Measurements from ENCODE around the gene NEDD4L. TPM values are rescaled to one million over a fixed set of nuclear protein-coding genes. Genes with fewer than 3 reads are reported as not detected.

The NEDD4L gene
- total and polyA plus RNA-seq, 5 donors from 2014 or later = 4.4 to 19.6 (median 7.8) TPM

- Histone ChIP-seq H3K27ac (ENCODE audit: insufficient read depth, low read length, poor library complexity, severe bottlenecking) (no peak overlapping the region), H3K36me3 (ENCODE audit: control insufficient read depth, insufficient read depth, low read length) (no peaks in the 10 kb centered on the region), H3K4me1 (ENCODE audit: control insufficient read depth, insufficient read depth, low read length, poor library complexity, severe bottlenecking) (peaks cover 40% of the 10 kb centered on the region), H3K27me3 (ENCODE audit: control insufficient read depth, insufficient read depth, low read length) (no peaks in the 10 kb centered on the region), H3K4me3 (ENCODE audit: low read depth, low read length) (no peak overlapping the region), H3K9me3 (ENCODE audit: control insufficient read depth in 2 of 2, low read length in 2 of 2) (no peaks in the 10 kb centered on the region)
- peak overlapping the region in 1 of 3 donors; percentile 90 for H3K27ac Mint-ChIP-seq
- H3K4me3 Mint-ChIP-seq = no peak overlapping the region
- peaks cover 12 to 59% (median 27%) of the 10 kb centered on the region in 4 donors for H3K4me1 Mint-ChIP-seq
- H3K36me3 Mint-ChIP-seq = peaks cover 3% of the 10 kb centered on the region
- no peaks in the 10 kb centered on the region for H3K27me3 Mint-ChIP-seq
- DNase-seq = no peak
- ATAC-seq (ENCODE audit: low read depth in 2 of 2) = no peak
- peaks cover 0 to 1% (median 0%) of the 10 kb centered on the region in 7 donors for H3K9me3 Mint-ChIP-seq
These were observed 270.3 kb downstream of the NEDD4L start for GRCh38 chr18:58314284-58314683.

GRCh38 chr18:58315041-58315440, 271.0 kb downstream of the NEDD4L start:
- H3K4me3 ChIP-seq (ENCODE audit: low read depth, low read length) = no peak overlapping the region
- ATAC-seq (ENCODE audit: low read depth in 2 of 2) (no peak), DNase-seq (no peak)
- no peaks in the 10 kb centered on the region for H3K36me3 ChIP-seq (ENCODE audit: control insufficient read depth, insufficient read depth, low read length)
- Mint-ChIP-seq H3K9me3 (no peaks in the 10 kb centered on the region), H3K27me3 (no peaks in the 10 kb centered on the region), H3K4me1 (peaks cover 10 to 52% (median 22%) of the 10 kb centered on the region in 4 donors), H3K27ac (no peak overlapping the region), H3K4me3 (no peak overlapping the region), H3K36me3 (peaks cover 3% of the 10 kb centered on the region)
- no peak overlapping the region for H3K27ac ChIP-seq (ENCODE audit: insufficient read depth, low read length, poor library complexity, severe bottlenecking)
- H3K27me3 ChIP-seq (ENCODE audit: control insufficient read depth, insufficient read depth, low read length) = no peaks in the 10 kb centered on the region
- H3K4me1 ChIP-seq (ENCODE audit: control insufficient read depth, insufficient read depth, low read length, poor library complexity, severe bottlenecking) = peaks cover 32% of the 10 kb centered on the region
- no peaks in the 10 kb centered on the region for H3K9me3 ChIP-seq (ENCODE audit: control insufficient read depth in 2 of 2, low read length in 2 of 2)

GRCh38 chr18:58315739-58316215, 271.8 kb downstream of the NEDD4L start:
- Mint-ChIP-seq H3K9me3 (no peaks in the 10 kb centered on the region), H3K4me3 (peak overlapping the region in 2 of 4 donors; percentile 10 to 28), H3K27me3 (no peaks in the 10 kb centered on the region), H3K27ac (peak overlapping the region; percentile 27 to 95 (median 43)), H3K4me1 (peaks cover 6 to 44% (median 15%) of the 10 kb centered on the region in 4 donors), H3K36me3 (peaks cover 3% of the 10 kb centered on the region)
- Histone ChIP-seq H3K9me3 (ENCODE audit: control insufficient read depth in 2 of 2, low read length in 2 of 2) (no peaks in the 10 kb centered on the region), H3K27ac (ENCODE audit: insufficient read depth, low read length, poor library complexity, severe bottlenecking) (no peak overlapping the region), H3K27me3 (ENCODE audit: control insufficient read depth, insufficient read depth, low read length) (no peaks in the 10 kb centered on the region), H3K4me1 (ENCODE audit: control insufficient read depth, insufficient read depth, low read length, poor library complexity, severe bottlenecking) (peaks cover 25% of the 10 kb centered on the region), H3K4me3 (ENCODE audit: low read depth, low read length) (no peak overlapping the region), H3K36me3 (ENCODE audit: control insufficient read depth, insufficient read depth, low read length) (no peaks in the 10 kb centered on the region)
- peak in 1 of 2 donors; percentile 39 for ATAC-seq (ENCODE audit: low read depth in 2 of 2)
- DNase-seq = peak in 1 of 3 donors; percentile 44

- no peak overlapping the region for H3K4me3 ChIP-seq (ENCODE audit: low read depth, low read length)
- no peak overlapping the region for H3K27ac ChIP-seq (ENCODE audit: insufficient read depth, low read length, poor library complexity, severe bottlenecking)
- peaks cover 16% of the 10 kb centered on the region for H3K4me1 ChIP-seq (ENCODE audit: control insufficient read depth, insufficient read depth, low read length, poor library complexity, severe bottlenecking)
- peak in 1 of 3 donors; percentile 41 for DNase-seq
- no peaks in the 10 kb centered on the region for H3K9me3 ChIP-seq (ENCODE audit: control insufficient read depth in 2 of 2, low read length in 2 of 2)
- Mint-ChIP-seq H3K9me3 (no peaks in the 10 kb centered on the region), H3K36me3 (peaks cover 3% of the 10 kb centered on the region), H3K27me3 (no peaks in the 10 kb centered on the region), H3K27ac (peak overlapping the region; percentile 20 to 65 (median 43)), H3K4me1 (peaks cover 0 to 44% (median 8%) of the 10 kb centered on the region in 4 donors), H3K4me3 (no peak overlapping the region)
- no peaks in the 10 kb centered on the region for H3K36me3 ChIP-seq (ENCODE audit: control insufficient read depth, insufficient read depth, low read length)
- no peaks in the 10 kb centered on the region for H3K27me3 ChIP-seq (ENCODE audit: control insufficient read depth, insufficient read depth, low read length)
- ATAC-seq (ENCODE audit: low read depth in 2 of 2) = no peak
These were observed 272.6 kb downstream of the NEDD4L start for GRCh38 chr18:58316396-58317342.

GRCh38 chr18:58319719-58320118, 275.7 kb downstream of the NEDD4L start:
- Histone ChIP-seq H3K4me3 (ENCODE audit: low read depth, low read length) (no peak overlapping the region), H3K27ac (ENCODE audit: insufficient read depth, low read length, poor library complexity, severe bottlenecking) (no peak overlapping the region), H3K36me3 (ENCODE audit: control insufficient read depth, insufficient read depth, low read length) (no peaks in the 10 kb centered on the region), H3K9me3 (ENCODE audit: control insufficient read depth in 2 of 2, low read length in 2 of 2) (no peaks in the 10 kb centered on the region), H3K4me1 (ENCODE audit: control insufficient read depth, insufficient read depth, low read length, poor library complexity, severe bottlenecking) (peaks cover 11% of the 10 kb centered on the region), H3K27me3 (ENCODE audit: control insufficient read depth, insufficient read depth, low read length) (no peaks in the 10 kb centered on the region)
- DNase-seq (no peak), ATAC-seq (ENCODE audit: low read depth in 2 of 2) (no peak)
- H3K36me3 Mint-ChIP-seq = peaks cover 3% of the 10 kb centered on the region
- no peaks in the 10 kb centered on the region for H3K9me3 Mint-ChIP-seq
- peak overlapping the region in 1 of 3 donors; percentile 32 for H3K27ac Mint-ChIP-seq
- peaks cover 5 to 32% (median 6%) of the 10 kb centered on the region in 4 donors for H3K4me1 Mint-ChIP-seq
- no peaks in the 10 kb centered on the region for H3K27me3 Mint-ChIP-seq
- H3K4me3 Mint-ChIP-seq = no peak overlapping the region

GRCh38 chr18:58320907-58321561, 277.0 kb downstream of the NEDD4L start:
- Histone ChIP-seq H3K4me3 (ENCODE audit: low read depth, low read length) (no peak overlapping the region), H3K36me3 (ENCODE audit: control insufficient read depth, insufficient read depth, low read length) (no peaks in the 10 kb centered on the region), H3K9me3 (ENCODE audit: control insufficient read depth in 2 of 2, low read length in 2 of 2) (no peaks in the 10 kb centered on the region), H3K27me3 (ENCODE audit: control insufficient read depth, insufficient read depth, low read length) (no peaks in the 10 kb centered on the region), H3K4me1 (ENCODE audit: control insufficient read depth, insufficient read depth, low read length, poor library complexity, severe bottlenecking) (peaks cover 7% of the 10 kb centered on the region), H3K27ac (ENCODE audit: insufficient read depth, low read length, poor library complexity, severe bottlenecking) (no peak overlapping the region)
- no peak for ATAC-seq (ENCODE audit: low read depth in 2 of 2)
- Mint-ChIP-seq H3K9me3 (no peaks in the 10 kb centered on the region), H3K36me3 (peaks cover 3% of the 10 kb centered on the region), H3K4me3 (no peak overlapping the region), H3K27me3 (no peaks in the 10 kb centered on the region), H3K4me1 (peaks cover 5 to 26% (median 6%) of the 10 kb centered on the region in 4 donors), H3K27ac (peak overlapping the region in 2 of 3 donors; percentile 49 to 86)
- no peak for DNase-seq

- H3K27ac Mint-ChIP-seq = peak overlapping the region; percentile 52 to 86 (median 84)
These were observed 278.0 kb downstream of the NEDD4L start for GRCh38 chr18:58321986-58322385.

More at GRCh38 chr18:58321986-58322385, 278.0 kb downstream of the NEDD4L start:
- H3K36me3 Mint-ChIP-seq = no peaks in the 10 kb centered on the region
- peak overlapping the region; percentile 38 for H3K4me3 ChIP-seq (ENCODE audit: low read depth, low read length)
- no peaks in the 10 kb centered on the region for H3K9me3 Mint-ChIP-seq
- H3K27ac ChIP-seq (ENCODE audit: insufficient read depth, low read length, poor library complexity, severe bottlenecking) = peak overlapping the region; percentile 58
- peaks cover 4% of the 10 kb centered on the region for H3K4me1 ChIP-seq (ENCODE audit: control insufficient read depth, insufficient read depth, low read length, poor library complexity, severe bottlenecking)
- peak overlapping the region; percentile 17 to 84 (median 48) for H3K4me3 Mint-ChIP-seq
- no peaks in the 10 kb centered on the region for H3K36me3 ChIP-seq (ENCODE audit: control insufficient read depth, insufficient read depth, low read length)
- H3K9me3 ChIP-seq (ENCODE audit: control insufficient read depth in 2 of 2, low read length in 2 of 2) = no peaks in the 10 kb centered on the region
- H3K27me3 ChIP-seq (ENCODE audit: control insufficient read depth, insufficient read depth, low read length) = no peaks in the 10 kb centered on the region
- no peaks in the 10 kb centered on the region for H3K27me3 Mint-ChIP-seq
- DNase-seq = peak; percentile 24 to 81 (median 76)
- peaks cover 5 to 19% (median 6%) of the 10 kb centered on the region in 4 donors for H3K4me1 Mint-ChIP-seq
- peak; percentile 93 to 96 for ATAC-seq (ENCODE audit: low read depth in 2 of 2)

Data from CD4-positive, CD25-positive, alpha-beta regulatory T cell (primary cell).